OCI-LY1 (cell line): ENCODE results near the gene FGGY.
"Not testable (repeated sequence)": the region's sequence is repeated elsewhere in the genome, so short reads cannot be mapped to it uniquely, and the experiment has no call there.

Experiments
- H2AFZ ChIP-seq: fragments of 200-600 bp; sonication (generic), shearing (Covaris generic); 2 replicates; pipeline ENCODE4 v1.6.0; 2014; ENCODE audit warnings: antibody characterized with exemption, mild to moderate bottlenecking, low read length
- H3F3A ChIP-seq: fragments of 200-600 bp; sonication (generic), shearing (Covaris generic); 2 replicates; pipeline ENCODE4 v1.6.0; 2014; ENCODE audit warnings: mild to moderate bottlenecking, antibody characterized with exemption, low read length, moderate library complexity; ENCODE audit not compliant: insufficient read depth
- H3K27ac ChIP-seq: fragments of 200-600 bp; sonication (generic); 2 replicates; pipeline ENCODE4 v1.5.1; 2014; ENCODE audit warnings: low read length, mixed run types, mild to moderate bottlenecking, low read depth; ENCODE audit not compliant: poor library complexity, severe bottlenecking
- H3K27me3 ChIP-seq: fragments of 200-600 bp; sonication (generic); 2 replicates; pipeline ENCODE4 v1.6.0; 2014; ENCODE audit warnings: antibody characterized with exemption, mild to moderate bottlenecking, low read length, moderate library complexity; ENCODE audit not compliant: insufficient read depth
- H3K36me3 ChIP-seq: fragments of 200-600 bp; sonication (generic); 2 replicates; pipeline ENCODE4 v1.6.1; 2014; ENCODE audit warnings: mild to moderate bottlenecking, antibody characterized with exemption, low read length, moderate library complexity, mixed read lengths; ENCODE audit not compliant: insufficient read depth
- H3K4me1 ChIP-seq: fragments of 200-600 bp; sonication (generic); 2 replicates; pipeline ENCODE4 v1.5.1; 2014; ENCODE audit warnings: mild to moderate bottlenecking, low read length, moderate library complexity; ENCODE audit not compliant: insufficient read depth, severe bottlenecking
- H3K4me2 ChIP-seq: fragments of 200-600 bp; sonication (generic), shearing (Covaris generic); 2 replicates; pipeline ENCODE4 v1.6.1; 2014; ENCODE audit warnings: low read length
- H3K4me3 ChIP-seq: fragments of 200-600 bp; sonication (generic); 2 replicates; pipeline ENCODE4 v1.5.1; 2014; ENCODE audit warnings: low read length, low read depth, mild to moderate bottlenecking, mixed read lengths; ENCODE audit not compliant: poor library complexity, severe bottlenecking
- H3K79me2 ChIP-seq: fragments of 200-600 bp; shearing (Covaris generic); 2 replicates; pipeline ENCODE4 v1.6.1; 2016; ENCODE audit warnings: mixed run types, low read length, mixed read lengths; ENCODE audit not compliant: insufficient read depth
- H3K9ac ChIP-seq: fragments of 200-600 bp; sonication (generic), shearing (Covaris generic); 2 replicates; pipeline ENCODE4 v1.6.1; 2014; ENCODE audit warnings: mild to moderate bottlenecking, low read length, mixed read lengths
- H3K9me2 ChIP-seq: fragments of 200-600 bp; sonication (generic), shearing (Covaris generic); 2 replicates; pipeline ENCODE4 v1.6.1; 2014; ENCODE audit warnings: low read depth, mild to moderate bottlenecking, low read length, mixed read lengths
- H3K9me3 ChIP-seq: fragments of 200-600 bp; shearing (Covaris generic); 2 replicates; pipeline ENCODE4 v1.6.1; 2014; ENCODE audit warnings: low read length, mixed read lengths
- H4K20me1 ChIP-seq: fragments of 200-600 bp; sonication (generic), shearing (Covaris generic); 2 replicates; pipeline ENCODE4 v1.6.0; 2016; ENCODE audit warnings: mild to moderate bottlenecking, low read length; ENCODE audit not compliant: insufficient read depth
- EZH2 ChIP-seq: fragments of 200-600 bp; sonication (generic), shearing (Covaris generic); IDR thresholded peaks from 2 replicates; pipeline ENCODE4 v1.8.0; 2017; ENCODE audit warnings: borderline replicate concordance, mixed run types, mild to moderate bottlenecking, antibody characterized with exemption, low read length, moderate library complexity, mixed read lengths
- TF ChIP-seq, protein P1 (sequence below): fragments of 200-600 bp; sonication (generic), shearing (Covaris generic); IDR thresholded peaks from 2 replicates; pipeline ENCODE4 v1.5.1; 2017; ENCODE audit warnings: mild to moderate bottlenecking, antibody characterized with exemption, low read length, moderate library complexity, mixed read lengths

The FGGY gene

GRCh38 chr1:59350521-59350920 is 53.6 kb downstream of the FGGY start:
- Histone ChIP-seq H2AFZ (no peak overlapping the region), H3K4me3 (no peak overlapping the region), H3K9me3 (no peaks in the 10 kb centered on the region), H3K79me2 (no peaks in the 10 kb centered on the region), H3K9me2 (no peaks in the 10 kb centered on the region), H3K4me1 (peaks cover 9% of the 10 kb centered on the region), H3K27ac (no peak overlapping the region), H3F3A (no peaks in the 10 kb centered on the region), H3K4me2 (no peak overlapping the region), H3K9ac (no peak overlapping the region), H3K27me3 (no peaks in the 10 kb centered on the region), H4K20me1 (no peaks in the 10 kb centered on the region), H3K36me3 (no peaks in the 10 kb centered on the region)
- TF ChIP-seq, protein P1, sequence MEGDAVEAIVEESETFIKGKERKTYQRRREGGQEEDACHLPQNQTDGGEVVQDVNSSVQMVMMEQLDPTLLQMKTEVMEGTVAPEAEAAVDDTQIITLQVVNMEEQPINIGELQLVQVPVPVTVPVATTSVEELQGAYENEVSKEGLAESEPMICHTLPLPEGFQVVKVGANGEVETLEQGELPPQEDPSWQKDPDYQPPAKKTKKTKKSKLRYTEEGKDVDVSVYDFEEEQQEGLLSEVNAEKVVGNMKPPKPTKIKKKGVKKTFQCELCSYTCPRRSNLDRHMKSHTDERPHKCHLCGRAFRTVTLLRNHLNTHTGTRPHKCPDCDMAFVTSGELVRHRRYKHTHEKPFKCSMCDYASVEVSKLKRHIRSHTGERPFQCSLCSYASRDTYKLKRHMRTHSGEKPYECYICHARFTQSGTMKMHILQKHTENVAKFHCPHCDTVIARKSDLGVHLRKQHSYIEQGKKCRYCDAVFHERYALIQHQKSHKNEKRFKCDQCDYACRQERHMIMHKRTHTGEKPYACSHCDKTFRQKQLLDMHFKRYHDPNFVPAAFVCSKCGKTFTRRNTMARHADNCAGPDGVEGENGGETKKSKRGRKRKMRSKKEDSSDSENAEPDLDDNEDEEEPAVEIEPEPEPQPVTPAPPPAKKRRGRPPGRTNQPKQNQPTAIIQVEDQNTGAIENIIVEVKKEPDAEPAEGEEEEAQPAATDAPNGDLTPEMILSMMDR: no peak
- TF ChIP-seq EZH2: no peak

DNA sequence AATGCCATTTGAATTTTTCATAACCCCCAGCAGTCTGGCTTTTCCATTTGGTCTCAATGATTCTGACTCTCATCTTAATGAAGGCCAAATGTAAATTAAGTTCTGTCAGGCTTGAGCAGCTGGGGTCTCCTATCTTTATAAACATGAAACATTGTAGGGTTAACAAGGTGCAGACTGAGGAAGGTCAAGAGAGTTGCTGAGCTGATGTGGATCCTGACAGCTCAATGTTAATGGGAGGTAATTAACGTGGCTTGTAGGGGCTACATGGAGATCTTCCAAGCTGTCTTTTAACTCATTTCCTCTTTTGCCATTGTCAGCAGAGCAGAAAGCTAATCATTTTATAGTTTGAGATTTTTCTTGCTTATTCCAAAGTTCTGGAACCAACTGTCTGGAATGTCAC is 55.2 kb downstream of the FGGY start:
- Histone ChIP-seq H4K20me1 (no peaks in the 10 kb centered on the region), H3K4me3 (no peak overlapping the region), H2AFZ (no peak overlapping the region), H3F3A (no peaks in the 10 kb centered on the region), H3K27me3 (no peaks in the 10 kb centered on the region), H3K4me2 (no peak overlapping the region), H3K4me1 (peaks cover 12% of the 10 kb centered on the region), H3K79me2 (no peaks in the 10 kb centered on the region), H3K36me3 (no peaks in the 10 kb centered on the region), H3K27ac (no peak overlapping the region), H3K9me3 (no peaks in the 10 kb centered on the region), H3K9ac (no peak overlapping the region), H3K9me2 (no peaks in the 10 kb centered on the region)
- TF ChIP-seq, protein P1: no peak
- TF ChIP-seq EZH2: no peak

GRCh38 chr1:59353453-59353852 is 56.6 kb downstream of the FGGY start:
- no peaks in the 10 kb centered on the region for H3F3A ChIP-seq
- TF ChIP-seq, protein P1: no peak
- no peak for TF ChIP-seq EZH2
- no peak overlapping the region for H3K9ac ChIP-seq
- H3K4me1 ChIP-seq: peaks cover 12% of the 10 kb centered on the region
- H2AFZ ChIP-seq: no peak overlapping the region
- H3K9me2 ChIP-seq: no peaks in the 10 kb centered on the region
- no peaks in the 10 kb centered on the region for H3K79me2 ChIP-seq
- H3K4me3 ChIP-seq: no peak overlapping the region
- no peaks in the 10 kb centered on the region for H3K9me3 ChIP-seq
- H3K36me3 ChIP-seq: no peaks in the 10 kb centered on the region
- H3K27ac ChIP-seq: no peak overlapping the region
- H3K4me2 ChIP-seq: no peak overlapping the region
- H4K20me1 ChIP-seq: no peaks in the 10 kb centered on the region
- no peaks in the 10 kb centered on the region for H3K27me3 ChIP-seq

GRCh38 chr1:59354239-59354638 is 57.3 kb downstream of the FGGY start:
- not testable (repeated sequence) for H3K4me3 ChIP-seq, H3K9me3 ChIP-seq, H2AFZ ChIP-seq, H3K27me3 ChIP-seq, H3K79me2 ChIP-seq, H3K4me2 ChIP-seq, H3K9ac ChIP-seq, H4K20me1 ChIP-seq, H3K9me2 ChIP-seq, H3K36me3 ChIP-seq, H3K27ac ChIP-seq, H3F3A ChIP-seq
- H3K4me1 ChIP-seq: peaks cover 12% of the 10 kb centered on the region
